GM12878 (cell line): Measurements from ENCODE around the gene TMEM88. TPM values are rescaled to one million over a fixed set of nuclear protein-coding genes. Genes with fewer than 3 reads are reported as not detected.

ENCODE experiments used
- ATAC-seq: fragments of 200-7000 bp; cut with Tn5 transposase; 3 replicates; pipeline ENCODE4 v1.9.1; 2020; ENCODE audit warnings: mild to moderate bottlenecking, moderate library complexity
- BruUV-seq: library from RNA; stranded (reverse); fragments of 400-500 nt; replicated peaks from 2 replicates; lab custom pipeline; 2021; lab: Mats Ljungman, UMichigan
- CTCF ChIA-PET: fragments of 300-600 bp; sonication (Branson Sonifier 250); formaldehyde crosslinking; extraction: SDS; loops from one replicate; lab custom pipeline; 2021; ENCODE audit warnings: inconsistent platforms; lab: Yijun Ruan, JAX
- POLR2A ChIA-PET: fragments of 350-600 bp; formaldehyde crosslinking; extraction: SDS; loops from one replicate; lab custom pipeline; 2021; ENCODE audit warnings: inconsistent platforms; lab: Charles Lee
- RAD21 ChIA-PET: fragments of 300-600 bp; sonication (Branson Sonifier 250); formaldehyde crosslinking; loops from one replicate; lab custom pipeline; 2023; ENCODE audit warnings: antibody characterized with exemption; ENCODE audit not compliant: unreplicated experiment; lab: Charles Lee
- SMC1A ChIA-PET: fragments of 300-600 bp; sonication (Branson Sonifier 250); formaldehyde crosslinking; loops from one replicate; lab custom pipeline; 2023; ENCODE audit not compliant: unreplicated experiment, uncharacterized antibody; lab: Charles Lee
- DNase-seq: peaks from one replicate; pipeline ENCODE4 v3.0.0-alpha.2; 2011; ENCODE audit warnings: low read depth, low spot score
- FAIRE-seq: peaks from 3 replicates; lab custom pipeline; 2011; peaks lifted over from hg19 to GRCh38; lab: Jason Lieb, UNC
- H2AFZ ChIP-seq: 2 replicates; pipeline ENCODE4 v1.6.0; 2011; ENCODE audit warnings: low read depth, low read length, control low read depth; ENCODE audit not compliant: control insufficient read depth
- H3K27ac ChIP-seq: 2 replicates; pipeline ENCODE4 v1.5.1; 2011; ENCODE audit warnings: control low read depth; ENCODE audit not compliant: control insufficient read depth, insufficient read depth
- H3K27me3 ChIP-seq, 2 experiments: replicated peaks in 1 of 2; 2 replicates each; pipeline versions ENCODE4 v1.6.0 to v1.6.1; 2011; ENCODE audit warnings: low read length in 1 of 2; ENCODE audit not compliant: control insufficient read depth in 2 of 2, insufficient read depth in 2 of 2
- H3K36me3 ChIP-seq, 2 experiments: 2 replicates each; pipeline ENCODE4 v1.5.1; 2011; ENCODE audit warnings: low read length in 1 of 2; ENCODE audit not compliant: control insufficient read depth in 2 of 2, insufficient read depth in 2 of 2
- H3K4me1 ChIP-seq: 2 replicates; pipeline ENCODE4 v1.6.1; 2011; ENCODE audit warnings: mild to moderate bottlenecking, low read length, moderate library complexity, mixed read lengths; ENCODE audit not compliant: control insufficient read depth, insufficient read depth
- H3K4me2 ChIP-seq: 2 replicates; pipeline ENCODE4 v1.6.0; 2011; ENCODE audit warnings: control low read depth; ENCODE audit not compliant: control insufficient read depth, insufficient read depth
- H3K4me3 ChIP-seq: fragments of 200-600 bp; sonication (generic); 2 replicates; pipeline ENCODE4 v1.5.1; 2016
- H3K79me2 ChIP-seq: 2 replicates; pipeline ENCODE4 v1.6.0; 2011; ENCODE audit warnings: low read length; ENCODE audit not compliant: control insufficient read depth, insufficient read depth
- H3K9ac ChIP-seq: 2 replicates; pipeline ENCODE4 v1.8.0; 2011; ENCODE audit warnings: low read length, control low read depth, mixed read lengths; ENCODE audit not compliant: control insufficient read depth, insufficient read depth
- H3K9me3 ChIP-seq: replicated peaks from 3 replicates; pipeline ENCODE4 v1.5.1; 2011; ENCODE audit warnings: mild to moderate bottlenecking, low read length; ENCODE audit not compliant: control insufficient read depth, insufficient read depth
- H4K20me1 ChIP-seq: 2 replicates; pipeline ENCODE4 v1.6.0; 2011; ENCODE audit not compliant: control insufficient read depth, insufficient read depth
- ASH2L ChIP-seq: fragments of 300-600, 200-600 bp; sonication (generic); IDR thresholded peaks from 2 replicates; pipeline ENCODE4 v1.6.1; 2017; ENCODE audit warnings: low read depth, mild to moderate bottlenecking, borderline replicate concordance
- BCL3 ChIP-seq: IDR thresholded peaks from 2 replicates; pipeline ENCODE4 v1.6.1; 2011; ENCODE audit warnings: borderline replicate concordance, low read depth, mild to moderate bottlenecking, moderate library complexity, low read length; ENCODE audit not compliant: insufficient read depth, poor library complexity, severe bottlenecking
- CBFB ChIP-seq: IDR thresholded peaks from 2 replicates; pipeline ENCODE4 v1.6.1; 2016; ENCODE audit warnings: antibody characterized with exemption, low read depth
- GATAD2B ChIP-seq: fragments of 450-650 bp; conservative IDR thresholded peaks from 2 replicates; pipeline ENCODE4 v1.6.1; 2017; ENCODE audit warnings: low read depth, mild to moderate bottlenecking, moderate library complexity
- HDAC2 ChIP-seq: fragments of 200-600 bp; sonication (generic); IDR thresholded peaks from 2 replicates; pipeline ENCODE4 v1.6.1; 2017
- MXI1 ChIP-seq: fragments of 150-350 bp; IDR thresholded peaks from 2 replicates; pipeline ENCODE4 v1.6.1; 2011; ENCODE audit warnings: low read depth, mild to moderate bottlenecking, inconsistent platforms, low read length, improper control_type of control experiment
- NFIC ChIP-seq: IDR thresholded peaks from 2 replicates; pipeline ENCODE4 v1.6.1; 2012; ENCODE audit warnings: low read depth, mild to moderate bottlenecking, inconsistent platforms, low read length, moderate library complexity
- NFYA ChIP-seq: IDR thresholded peaks from 2 replicates; pipeline ENCODE4 v1.6.1; 2011; ENCODE audit warnings: low read depth, mild to moderate bottlenecking, low read length, improper control_type of control experiment, borderline replicate concordance
- TAF1 ChIP-seq: IDR thresholded peaks from 2 replicates; pipeline ENCODE4 v1.6.1; 2011; ENCODE audit warnings: mild to moderate bottlenecking, low read depth, low read length, borderline replicate concordance
- WRNIP1 ChIP-seq: IDR thresholded peaks from 2 replicates; pipeline ENCODE4 v1.6.1; 2011; ENCODE audit warnings: low read depth, low read length, improper control_type of control experiment, borderline replicate concordance
- ZNF274 ChIP-seq: IDR thresholded peaks from one replicate; pipeline ENCODE4 v1.8.0; 2011; ENCODE audit not compliant: insufficient read length, insufficient read depth
- ZNF622 ChIP-seq: fragments of 450-650 bp; IDR thresholded peaks from 2 replicates; pipeline ENCODE4 v1.6.1; 2017; ENCODE audit warnings: mild to moderate bottlenecking, inconsistent platforms
- WGBS: methylation state at CpG from one replicate; pipeline ENCODE4 v1.1.6; 2016; ENCODE audit warnings: low lambda C conversion rate; ENCODE audit not compliant: insufficient replicate concordance, insufficient coverage; ENCODE audit errors: missing lambda C conversion rate; 5-methylcytosine and 5-hydroxymethylcytosine counted together
- in situ Hi-C: fragments of 300-500 bp; cut with MboI; formaldehyde crosslinking; loops from 9 replicates; pipeline ENCODE4 v1.14.3; 2018; ENCODE audit warnings: mixed read lengths
- intact Hi-C: fragments of 100-400 bp; cut with micrococcal nuclease; formaldehyde crosslinking; loops from one replicate; pipeline ENCODE4 v1.14.2; 2022; ENCODE audit not compliant: unreplicated experiment
- polyA plus RNA-seq, 11 experiments: library from polyadenylated mRNA; depleted of rRNA in 4 of 11; unstranded in 6 of 11; stranded (reverse) in 5 of 11; fragments of >200 nt; fragmentation: Nextera tagmentation in 4 of 11; fragmentation: Illumina TruSeq in 1 of 11; extraction: Ambion mirVana in 4 of 11; extraction: Trizol in 1 of 11; gene quantifications; 1 replicate in 1 of 11; 2 replicates in 10 of 11; pipeline versions ENCODE4 v1.2.1 to v1.2.3, GENCODE V29; 2011 to 2016; ENCODE audit warnings: inconsistent platforms in 2 of 11, missing spikeins in 2 of 11, low read depth in 1 of 11
- total RNA-seq, 4 experiments: library from RNA; depleted of rRNA in 3 of 4; stranded (reverse); fragments of >200 nt in 3 of 4; fragmentation: Illumina TruSeq in 1 of 4; extraction: Trizol in 1 of 4; gene quantifications; 2 replicates each; pipeline versions ENCODE4 v1.2.1 to v1.2.3, GENCODE V29; 2013 to 2021
- TF ChIP-seq, protein P1 (sequence below): IDR thresholded peaks from 2 replicates; pipeline ENCODE4 v1.6.1; 2011; ENCODE audit warnings: low read depth, mild to moderate bottlenecking, low read length, moderate library complexity, borderline replicate concordance; ENCODE audit errors: extremely low read depth
- TF ChIP-seq, protein P2 (sequence below): IDR thresholded peaks from 2 replicates; pipeline ENCODE4 v1.6.1; 2012; ENCODE audit warnings: low read depth, low read length, improper control_type of control experiment

The TMEM88 gene
- total and polyA plus RNA-seq, 10 of the 15 experiments (the other 5 are each of a cell fraction or from before 2014, with no cell fraction given), result 0.21 to 2.2 (median 0.62) TPM; not detected in 5

- TF ChIP-seq ZNF274, result no peak
- TF ChIP-seq, protein P1, sequence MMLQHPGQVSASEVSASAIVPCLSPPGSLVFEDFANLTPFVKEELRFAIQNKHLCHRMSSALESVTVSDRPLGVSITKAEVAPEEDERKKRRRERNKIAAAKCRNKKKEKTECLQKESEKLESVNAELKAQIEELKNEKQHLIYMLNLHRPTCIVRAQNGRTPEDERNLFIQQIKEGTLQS, result no peak
- no peak for TF ChIP-seq NFYA
- TF ChIP-seq ZNF622, result no peak
- no peak for TF ChIP-seq BCL3
- no peak for TF ChIP-seq GATAD2B
- TF ChIP-seq CBFB, result no peak
Measured at GRCh38 chr17:7817643-7817964, 37.3 kb upstream of the TMEM88 start (continued).

GRCh38 chr17:7818026-7818425, 36.8 kb upstream of the TMEM88 start:
- ATAC-seq, result no peak
- ChIA-PET RAD21 (interaction anchor here (1.9 kb wide), 1 partner anchor 15 kb away, joined by 5 read pairs; the partner anchor contains the start of gene KDM6B), SMC1A (interaction anchor here (0.9 kb wide), 1 partner anchor 26 kb away, joined by 3 read pairs; no protein-coding TSS in a partner anchor), POLR2A (no interaction called here), CTCF (interaction anchor here (1.0 to 1.6 kb wide), 2 partner anchors 74 to 172 kb away, joined by 5 to 6 read pairs; no protein-coding TSS in a partner anchor)
- no TSS peak for BruUV-seq
- H3K9ac ChIP-seq, result no peak overlapping the region
- no peak overlapping the region for H3K4me3 ChIP-seq
- H3K9me3 ChIP-seq, result no peaks in the 10 kb centered on the region
- FAIRE-seq, result no peak
- in situ Hi-C loops (no loop called here), intact Hi-C loops (no loop called here)
- TF ChIP-seq, protein P2, sequence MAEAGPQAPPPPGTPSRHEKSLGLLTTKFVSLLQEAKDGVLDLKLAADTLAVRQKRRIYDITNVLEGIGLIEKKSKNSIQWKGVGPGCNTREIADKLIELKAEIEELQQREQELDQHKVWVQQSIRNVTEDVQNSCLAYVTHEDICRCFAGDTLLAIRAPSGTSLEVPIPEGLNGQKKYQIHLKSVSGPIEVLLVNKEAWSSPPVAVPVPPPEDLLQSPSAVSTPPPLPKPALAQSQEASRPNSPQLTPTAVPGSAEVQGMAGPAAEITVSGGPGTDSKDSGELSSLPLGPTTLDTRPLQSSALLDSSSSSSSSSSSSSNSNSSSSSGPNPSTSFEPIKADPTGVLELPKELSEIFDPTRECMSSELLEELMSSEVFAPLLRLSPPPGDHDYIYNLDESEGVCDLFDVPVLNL, result no peak
- TF ChIP-seq TAF1, result no peak
- TF ChIP-seq ASH2L, result no peak
- no peak for TF ChIP-seq WRNIP1
- TF ChIP-seq MXI1, result no peak
- TF ChIP-seq CBFB, result no peak
- TF ChIP-seq HDAC2, result no peak
- no peak for TF ChIP-seq NFIC
- H3K4me2 ChIP-seq, result no peak overlapping the region
- H2AFZ ChIP-seq, result no peak overlapping the region
- no peaks in the 10 kb centered on the region for H3K4me1 ChIP-seq
- H3K79me2 ChIP-seq, result no peaks in the 10 kb centered on the region
- WGBS, result 21% methylated on average over 10 of the region's 10 CpGs
- H3K27ac ChIP-seq, result no peak overlapping the region
- no peaks in the 10 kb centered on the region for H4K20me1 ChIP-seq
- no peak for DNase-seq
- H3K27me3 ChIP-seq, result peaks cover 0 to 2% of the 10 kb centered on the region in 2 experiments; a peak in 2 of 4 replicates
- no peaks in the 10 kb centered on the region for H3K36me3 ChIP-seq
